SIG-M5 treated with dmso at 0.1 percent for 504 hours (cell line): Measurements from ENCODE around the gene DCDC2C.

Source experiments
- DNase-seq: peaks from one replicate; lab custom pipeline; 2025; ENCODE audit not compliant: unreplicated experiment; lab: John Stamatoyannopoulos, UW

The DCDC2C gene

GRCh38 chr2:3742743-3743508 lies 39.6 kb downstream of the DCDC2C start:
- DNase-seq: no peak

- DNase-seq: no peak
Observed at GRCh38 chr2:3743951-3744555, 40.7 kb downstream of the DCDC2C start.

- DNase-seq: no peak
Observed at GRCh38 chr2:3745920-3746319, 42.5 kb downstream of the DCDC2C start.

- DNase-seq: no peak
Observed at GRCh38 chr2:3747032-3747654, 43.8 kb downstream of the DCDC2C start.

- no peak for DNase-seq
Observed at GRCh38 chr2:3747826-3748225, 44.5 kb downstream of the DCDC2C start.

- DNase-seq: no peak
Observed at GRCh38 chr2:3749201-3749600, 45.8 kb downstream of the DCDC2C start.

GRCh38 chr2:3751251-3751650 lies 47.9 kb downstream of the DCDC2C start:
- DNase-seq: no peak

GRCh38 chr2:3751806-3752205 lies 48.4 kb downstream of the DCDC2C start:
- no peak for DNase-seq

- no peak for DNase-seq
Observed at GRCh38 chr2:3752376-3752775, 49.0 kb downstream of the DCDC2C start.

GRCh38 chr2:3753561-3753960 lies 50.2 kb downstream of the DCDC2C start:
- no peak for DNase-seq

- DNase-seq: no peak
Observed at GRCh38 chr2:3754280-3754679, 50.9 kb downstream of the DCDC2C start.

GRCh38 chr2:3754795-3755194 lies 51.4 kb downstream of the DCDC2C start:
- DNase-seq: no peak

- no peak for DNase-seq
Observed at GRCh38 chr2:3755277-3755676, 51.9 kb downstream of the DCDC2C start.

- DNase-seq: no peak
Observed at GRCh38 chr2:3756306-3756705, 52.9 kb downstream of the DCDC2C start.

GRCh38 chr2:3758906-3759305 lies 55.5 kb downstream of the DCDC2C start:
- DNase-seq: no peak

- no peak for DNase-seq
Observed at GRCh38 chr2:3759331-3759730, 56.0 kb downstream of the DCDC2C start.

- DNase-seq: no peak
Observed at GRCh38 chr2:3759761-3760160, 56.4 kb downstream of the DCDC2C start.

GRCh38 chr2:3761272-3761671 lies 57.9 kb downstream of the DCDC2C start:
- DNase-seq: no peak

- DNase-seq: no peak
Observed at GRCh38 chr2:3762771-3763447, 59.5 kb downstream of the DCDC2C start.

- DNase-seq: no peak
Observed at GRCh38 chr2:3766824-3767223, 63.4 kb downstream of the DCDC2C start.

GRCh38 chr2:3768960-3769765 lies 65.8 kb downstream of the DCDC2C start:
- no peak for DNase-seq
